NCI-H2107 (cell line): Measurements from ENCODE around the gene TSPAN9.

Experiments
- DNase-seq: peaks from one replicate; lab custom pipeline; 2025; lab: John Stamatoyannopoulos, UW

The TSPAN9 gene

GRCh38 chr12:3296409-3296701 is 219.2 kb downstream of the TSPAN9 start:
- no peak for DNase-seq

- DNase-seq, result no peak
These were observed 221.4 kb downstream of the TSPAN9 start for GRCh38 chr12:3298603-3299002.

GRCh38 chr12:3299929-3300832 is 223.0 kb downstream of the TSPAN9 start:
- DNase-seq, result peak; percentile 57

- DNase-seq, result no peak
These were observed 223.7 kb downstream of the TSPAN9 start for GRCh38 chr12:3300833-3301401.

- DNase-seq, result no peak
These were observed 225.3 kb downstream of the TSPAN9 start for GRCh38 chr12:3302401-3303041.

- DNase-seq, result peak; percentile 84
These were observed 226.4 kb downstream of the TSPAN9 start for GRCh38 chr12:3303410-3304136.

- no peak for DNase-seq
These were observed 227.4 kb downstream of the TSPAN9 start for GRCh38 chr12:3304436-3305165.

GRCh38 chr12:3305464-3305863 is 228.3 kb downstream of the TSPAN9 start:
- no peak for DNase-seq

- no peak for DNase-seq
These were observed 228.9 kb downstream of the TSPAN9 start for GRCh38 chr12:3305904-3306619.

- no peak for DNase-seq
These were observed 230.2 kb downstream of the TSPAN9 start for GRCh38 chr12:3307389-3307788.

GRCh38 chr12:3308063-3308462 is 230.9 kb downstream of the TSPAN9 start:
- DNase-seq, result no peak

GRCh38 chr12:3308609-3309008 is 231.4 kb downstream of the TSPAN9 start:
- DNase-seq, result no peak

GRCh38 chr12:3309805-3310204 is 232.6 kb downstream of the TSPAN9 start:
- no peak for DNase-seq

GRCh38 chr12:3310271-3311026 is 233.3 kb downstream of the TSPAN9 start:
- no peak for DNase-seq

- DNase-seq, result peak; percentile 74
These were observed 233.8 kb downstream of the TSPAN9 start for GRCh38 chr12:3311027-3311402.

- DNase-seq, result no peak
These were observed 234.4 kb downstream of the TSPAN9 start for GRCh38 chr12:3311491-3312103.

- DNase-seq, result no peak
These were observed 235.9 kb downstream of the TSPAN9 start for GRCh38 chr12:3313066-3313465.

GRCh38 chr12:3313675-3314663 is 236.8 kb downstream of the TSPAN9 start:
- DNase-seq, result no peak

- DNase-seq, result no peak
These were observed 238.1 kb downstream of the TSPAN9 start for GRCh38 chr12:3315201-3315661.
